HG02610 (cell line): ENCODE results near the gene OOSP4A.
"Not testable (repeated sequence)": the region's sequence is repeated elsewhere in the genome, so short reads cannot be mapped to it uniquely, and the experiment has no call there.

Experiments
- ATAC-seq: cut with Tn5 transposase; IDR thresholded peaks from one replicate; pipeline ENCODE4 v1.9.1; 2021; ENCODE audit warnings: mild to moderate bottlenecking, moderate library complexity; ENCODE audit not compliant: unreplicated experiment

Gene OOSP4A

DNA sequence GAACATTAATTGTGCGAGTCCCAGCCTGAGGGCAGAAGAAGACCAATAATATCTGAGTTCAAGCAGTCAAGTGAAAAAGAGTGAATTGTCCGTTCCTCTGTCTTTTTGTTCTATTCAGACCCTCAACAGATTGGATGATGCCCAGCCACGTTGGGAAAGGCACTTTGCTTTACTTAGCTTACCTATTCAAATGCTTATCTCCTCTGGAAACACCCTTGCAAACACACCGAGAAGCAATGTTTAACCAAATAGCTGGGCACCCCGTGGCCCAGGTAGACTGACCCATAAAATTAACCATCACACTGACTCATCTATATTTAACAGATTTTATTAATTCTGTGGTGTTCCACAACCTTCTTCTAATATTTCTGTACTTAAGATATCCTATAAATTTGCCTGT lies 9.3 kb downstream of the OOSP4A start:
- no peak for ATAC-seq

GRCh38 chr11:59981106-59981770 lies 17.4 kb downstream of the OOSP4A start:
- ATAC-seq, result no peak

DNA sequence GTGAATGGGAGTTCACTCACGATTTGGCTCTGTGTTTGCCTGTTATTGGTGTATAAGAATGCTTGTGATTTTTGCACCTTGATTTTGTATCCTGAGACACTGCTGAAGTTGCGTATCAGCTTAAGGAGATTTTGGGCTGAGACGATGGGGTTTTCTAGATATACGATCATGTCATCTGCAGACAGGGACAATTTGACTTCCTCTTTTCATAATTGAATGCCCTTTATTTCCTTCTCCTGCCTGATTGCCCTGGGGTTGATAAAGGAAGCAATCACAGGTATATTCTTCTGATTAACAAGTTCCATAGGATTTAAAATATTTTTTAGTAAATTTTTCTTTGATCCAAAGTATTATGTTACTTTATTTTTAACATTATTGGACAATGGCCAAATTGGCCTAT lies 18.2 kb downstream of the OOSP4A start:
- not testable (repeated sequence) for ATAC-seq

- ATAC-seq, result no peak
Measured at GRCh38 chr11:59983212-59983611, 19.4 kb downstream of the OOSP4A start.

- no peak for ATAC-seq
Measured at GRCh38 chr11:59984368-59984767, 20.5 kb downstream of the OOSP4A start.

DNA sequence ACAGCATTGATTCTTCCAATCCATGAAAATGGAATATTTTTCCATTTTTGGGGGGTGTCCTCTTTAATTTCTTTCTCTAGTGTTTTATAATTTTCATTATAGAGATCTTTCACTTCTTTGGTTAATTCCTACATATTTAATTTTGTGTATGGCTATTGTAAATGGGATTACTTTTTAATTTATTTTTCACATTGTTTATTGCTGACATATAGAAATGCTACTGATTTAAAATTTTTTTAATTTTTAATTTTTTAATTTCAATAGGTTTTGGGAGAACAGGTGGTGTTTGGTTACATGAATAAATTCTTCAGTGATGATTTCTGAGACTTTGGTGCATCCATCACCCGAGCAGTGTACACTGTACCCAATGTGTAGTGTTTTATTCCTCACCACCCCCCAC lies 26.6 kb downstream of the OOSP4A start:
- no peak for ATAC-seq

GRCh38 chr11:59992425-59992824 lies 28.6 kb downstream of the OOSP4A start:
- no peak for ATAC-seq

DNA sequence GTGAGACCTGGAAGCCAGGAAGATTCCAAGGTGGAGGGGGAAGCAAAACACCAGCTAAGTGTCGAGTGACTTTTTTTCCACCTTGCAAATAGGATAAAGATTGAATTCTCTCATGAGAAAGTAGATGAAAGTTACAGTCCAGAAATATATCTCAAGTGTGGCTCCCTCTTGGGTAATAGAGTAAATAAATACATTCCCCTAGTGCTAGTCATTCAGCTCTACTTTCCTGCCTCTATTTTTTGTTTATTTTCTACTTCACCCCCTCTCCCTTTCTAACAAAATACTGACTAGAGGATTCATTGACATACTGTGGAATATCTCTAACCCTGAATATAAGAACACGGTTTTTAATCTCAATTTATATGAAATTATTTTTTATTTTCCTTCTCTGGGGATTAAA lies 34.0 kb downstream of the OOSP4A start:
- ATAC-seq, result no peak

- no peak for ATAC-seq
Measured at GRCh38 chr11:59999691-60000090, 35.9 kb downstream of the OOSP4A start.

- no peak for ATAC-seq
Measured at GRCh38 chr11:60003729-60004128, 39.9 kb downstream of the OOSP4A start.

- ATAC-seq, result no peak
Measured at GRCh38 chr11:60005360-60005759, 41.5 kb downstream of the OOSP4A start.

- ATAC-seq, result no peak
Measured at GRCh38 chr11:60016881-60017280, 53.0 kb downstream of the OOSP4A start, which contains the start of gene OOSP4B. TSS of gene OOSP4B (plus strand) at chr11:60017181.

DNA sequence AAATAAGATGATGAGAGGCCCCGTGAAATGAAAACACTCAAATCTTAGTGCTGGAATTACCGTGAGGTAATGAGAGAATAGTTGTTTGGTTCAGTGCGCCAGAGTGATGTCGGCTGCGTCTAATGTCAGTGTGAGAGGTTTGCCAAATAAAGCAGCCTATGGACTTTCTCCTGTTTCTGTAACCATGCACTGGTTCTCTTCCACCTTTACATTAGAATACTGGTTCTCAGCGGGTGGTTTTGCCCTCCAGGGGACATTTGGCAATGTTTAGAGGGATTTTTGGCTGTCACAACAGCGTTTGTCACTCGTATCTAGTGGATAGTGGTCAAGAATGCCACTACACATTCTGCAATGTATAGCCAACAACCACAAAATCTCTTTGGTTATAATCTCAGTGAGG lies 54.2 kb downstream of the OOSP4A start:
- ATAC-seq, result no peak
